SK-N-SH treated with all-trans-retinoic acid at 6 μM for 48 hours (cell line): Measurements from ENCODE around the gene HHAT.

ENCODE experiments used
- ATAC-seq: fragments of 200-7000 bp; cut with Tn5 transposase; 3 replicates; pipeline ENCODE4 v1.9.1; 2020; ENCODE audit warnings: mild to moderate bottlenecking, moderate library complexity
- ARNTL ChIP-seq: fragments of 450-650 bp; formaldehyde crosslinking; IDR thresholded peaks from 2 replicates; pipeline ENCODE4 v1.5.0; 2020; ENCODE audit warnings: low read depth, mild to moderate bottlenecking, moderate library complexity, borderline replicate concordance
- BACH2 ChIP-seq: fragments of 250-450 bp; sonication (Bioruptor Pico); IDR thresholded peaks from 2 replicates; pipeline ENCODE4 v1.9.0; 2021; ENCODE audit warnings: mild to moderate bottlenecking, borderline replicate concordance
- CREB5 ChIP-seq: fragments of 250-450 bp; sonication (Bioruptor Pico); IDR thresholded peaks from 2 replicates; pipeline ENCODE4 v1.5.1; 2020; ENCODE audit warnings: low read depth, mild to moderate bottlenecking, moderate library complexity
- CSDC2 ChIP-seq: fragments of 250-450 bp; sonication (Bioruptor Pico); IDR thresholded peaks from 2 replicates; pipeline ENCODE4 v1.5.0; 2020; ENCODE audit warnings: mild to moderate bottlenecking, moderate library complexity
- ESRRG ChIP-seq: fragments of 250-450 bp; sonication (Bioruptor Pico); IDR thresholded peaks from 2 replicates; pipeline ENCODE4 v1.6.1; 2021; ENCODE audit warnings: mild to moderate bottlenecking
- GLIS3 ChIP-seq: fragments of 250-450 bp; sonication (Bioruptor Pico); IDR thresholded peaks from 2 replicates; pipeline ENCODE4 v1.5.0; 2020; ENCODE audit warnings: mild to moderate bottlenecking, moderate library complexity
- ISL1 ChIP-seq: fragments of 250-450 bp; sonication (Bioruptor Pico); IDR thresholded peaks from 2 replicates; pipeline ENCODE4 v2.1.2; 2022; ENCODE audit warnings: mild to moderate bottlenecking, moderate library complexity
- OSR1 ChIP-seq: fragments of 250-450 bp; sonication (Bioruptor Pico); IDR thresholded peaks from 2 replicates; pipeline ENCODE4 v1.8.0; 2022; ENCODE audit warnings: moderate library complexity, mild to moderate bottlenecking, inconsistent platforms
- PATZ1 ChIP-seq: fragments of 250-450 bp; sonication (Bioruptor Pico); IDR thresholded peaks from 2 replicates; pipeline ENCODE4 v1.8.0; 2020; ENCODE audit warnings: mild to moderate bottlenecking, moderate library complexity, borderline replicate concordance
- PPARA ChIP-seq: fragments of 250-450 bp; sonication (Bioruptor Pico); IDR thresholded peaks from 2 replicates; pipeline ENCODE4 v1.5.0; 2020; ENCODE audit warnings: mild to moderate bottlenecking, borderline replicate concordance
- RARB ChIP-seq: fragments of 250-450 bp; sonication (Bioruptor Pico); IDR thresholded peaks from 2 replicates; pipeline ENCODE4 v1.8.0; 2021; ENCODE audit warnings: mild to moderate bottlenecking, moderate library complexity
- SNAI2 ChIP-seq: fragments of 250-450 bp; sonication (Bioruptor Pico); IDR thresholded peaks from 2 replicates; pipeline ENCODE4 v1.5.0; 2020; ENCODE audit warnings: mild to moderate bottlenecking, moderate library complexity
- TCF4 ChIP-seq: fragments of 250-450 bp; sonication (Bioruptor Pico); IDR thresholded peaks from 2 replicates; pipeline ENCODE4 v1.8.0; 2021; ENCODE audit warnings: mild to moderate bottlenecking, moderate library complexity, borderline replicate concordance
- TOX ChIP-seq: fragments of 250-450 bp; sonication (Bioruptor Pico); IDR thresholded peaks from 2 replicates; pipeline ENCODE4 v1.8.0; 2021; ENCODE audit warnings: mild to moderate bottlenecking, moderate library complexity, borderline replicate concordance
- ZC3H10 ChIP-seq: fragments of 250-450 bp; sonication (Bioruptor Pico); IDR thresholded peaks from 2 replicates; pipeline ENCODE4 v1.5.1; 2021; ENCODE audit warnings: mild to moderate bottlenecking, moderate library complexity
- ZFP3 ChIP-seq: fragments of 250-450 bp; sonication (Bioruptor Pico); IDR thresholded peaks from 2 replicates; pipeline ENCODE4 v1.5.0; 2020; ENCODE audit warnings: mild to moderate bottlenecking, moderate library complexity
- ZFP30 ChIP-seq: fragments of 450-650 bp; formaldehyde crosslinking; IDR thresholded peaks from 2 replicates; pipeline ENCODE4 v1.5.0; 2022; ENCODE audit warnings: mild to moderate bottlenecking, moderate library complexity
- ZNF565 ChIP-seq: fragments of 450-650 bp; formaldehyde crosslinking; conservative IDR thresholded peaks from 2 replicates; pipeline ENCODE4 v1.5.0; 2020; ENCODE audit warnings: low read depth, mild to moderate bottlenecking, moderate library complexity
- ZNF70 ChIP-seq: fragments of 450-650 bp; formaldehyde crosslinking; IDR thresholded peaks from 2 replicates; pipeline ENCODE4 v1.5.0; 2020; ENCODE audit warnings: mild to moderate bottlenecking, moderate library complexity
- ZNF8 ChIP-seq: fragments of 450-650 bp; formaldehyde crosslinking; IDR thresholded peaks from 2 replicates; pipeline ENCODE4 v1.5.0; 2020; ENCODE audit warnings: mild to moderate bottlenecking, moderate library complexity
- TF ChIP-seq, protein P1 (sequence below): fragments of 250-450 bp; sonication (Bioruptor Pico); IDR thresholded peaks from 2 replicates; pipeline ENCODE4 v1.5.1; 2021; ENCODE audit warnings: mild to moderate bottlenecking, moderate library complexity
- TF ChIP-seq, protein P2 (sequence below): fragments of 250-450 bp; sonication (Bioruptor Pico); IDR thresholded peaks from 2 replicates; pipeline ENCODE4 v1.8.0; 2021; ENCODE audit warnings: low read depth, mild to moderate bottlenecking, moderate library complexity, borderline replicate concordance
- TF ChIP-seq, protein P3 (sequence below): fragments of 250-450 bp; sonication (Bioruptor Pico); IDR thresholded peaks from 2 replicates; pipeline ENCODE4 v1.5.0; 2020; ENCODE audit warnings: mild to moderate bottlenecking, moderate library complexity

HHAT gene

DNA sequence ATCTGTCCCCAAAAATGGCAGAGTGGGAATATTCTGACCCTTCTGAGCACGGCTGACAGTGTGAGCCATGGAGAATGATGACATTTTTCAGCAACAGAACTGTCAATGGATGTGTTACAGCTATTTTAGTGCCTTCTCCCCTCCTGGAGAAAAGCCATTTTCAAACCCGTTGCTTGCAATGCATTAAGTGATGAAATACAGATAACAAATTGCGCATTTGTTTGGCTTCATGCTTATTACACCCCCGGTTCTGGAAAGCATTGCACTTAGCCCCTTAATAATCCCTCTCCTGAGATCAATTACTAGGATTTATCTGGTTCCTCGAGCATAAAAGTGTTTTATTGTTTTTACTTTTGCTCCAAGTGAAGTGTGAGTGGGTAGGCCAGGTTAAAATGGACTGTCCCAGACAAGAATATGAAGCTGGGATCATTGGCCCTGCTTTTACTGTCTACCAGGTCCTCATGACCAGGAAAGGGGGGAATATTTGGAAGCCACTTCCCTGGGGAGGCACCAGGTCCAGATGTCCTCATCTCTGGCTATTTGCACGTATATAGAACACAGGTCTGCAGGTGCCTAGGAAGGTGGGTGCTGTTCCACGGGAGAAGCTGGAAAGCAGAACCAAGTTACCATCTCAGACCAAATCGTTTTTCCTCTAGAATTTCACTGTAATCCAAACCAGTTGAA lies 37.5 kb upstream of the HHAT start:
- peak; percentile 1; the same call in 2 of the 3 replicates for ATAC-seq
- no peak for TF ChIP-seq SNAI2
- no peak for TF ChIP-seq ZFP3 (CRISPR knock-in tag)
- TF ChIP-seq OSR1: no peak
- no peak for TF ChIP-seq ZC3H10 (CRISPR knock-in tag)

DNA sequence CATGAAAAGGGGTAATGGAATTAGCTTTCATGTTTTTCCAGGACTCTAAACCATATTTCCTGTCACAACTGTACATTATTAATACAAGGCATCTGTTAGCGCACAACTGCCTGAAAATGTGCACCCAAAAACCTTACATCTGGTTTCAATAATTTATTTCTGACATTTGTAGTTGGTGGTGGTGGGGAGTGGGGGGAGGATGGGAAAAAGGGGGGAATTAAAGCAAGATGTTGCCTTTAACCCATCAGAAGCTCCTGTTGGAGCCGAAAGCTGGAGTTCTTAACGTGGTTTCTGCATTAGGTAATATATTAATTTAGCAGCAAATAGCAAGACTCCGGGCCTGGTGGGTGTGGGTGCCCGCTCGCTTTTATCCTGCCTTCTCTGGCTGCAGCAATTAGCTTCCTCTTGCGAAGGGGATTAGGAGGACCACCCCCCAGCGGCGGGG lies 36.9 kb upstream of the HHAT start:
- ATAC-seq: peak; percentile 86
- TF ChIP-seq, protein P1, sequence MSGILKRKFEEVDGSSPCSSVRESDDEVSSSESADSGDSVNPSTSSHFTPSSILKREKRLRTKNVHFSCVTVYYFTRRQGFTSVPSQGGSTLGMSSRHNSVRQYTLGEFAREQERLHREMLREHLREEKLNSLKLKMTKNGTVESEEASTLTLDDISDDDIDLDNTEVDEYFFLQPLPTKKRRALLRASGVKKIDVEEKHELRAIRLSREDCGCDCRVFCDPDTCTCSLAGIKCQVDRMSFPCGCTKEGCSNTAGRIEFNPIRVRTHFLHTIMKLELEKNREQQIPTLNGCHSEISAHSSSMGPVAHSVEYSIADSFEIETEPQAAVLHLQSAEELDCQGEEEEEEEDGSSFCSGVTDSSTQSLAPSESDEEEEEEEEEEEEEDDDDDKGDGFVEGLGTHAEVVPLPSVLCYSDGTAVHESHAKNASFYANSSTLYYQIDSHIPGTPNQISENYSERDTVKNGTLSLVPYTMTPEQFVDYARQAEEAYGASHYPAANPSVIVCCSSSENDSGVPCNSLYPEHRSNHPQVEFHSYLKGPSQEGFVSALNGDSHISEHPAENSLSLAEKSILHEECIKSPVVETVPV (CRISPR knock-in tag): no peak
- TF ChIP-seq ZNF8 (CRISPR knock-in tag): no peak
- TF ChIP-seq OSR1: no peak
- no peak for TF ChIP-seq ESRRG (CRISPR knock-in tag)
- 0 out of 2 replicates have a peak, but pooled peaks have one; percentile 27 for TF ChIP-seq ZNF70 (CRISPR knock-in tag)
- no peak for TF ChIP-seq RARB (CRISPR knock-in tag)
- TF ChIP-seq, protein P2, sequence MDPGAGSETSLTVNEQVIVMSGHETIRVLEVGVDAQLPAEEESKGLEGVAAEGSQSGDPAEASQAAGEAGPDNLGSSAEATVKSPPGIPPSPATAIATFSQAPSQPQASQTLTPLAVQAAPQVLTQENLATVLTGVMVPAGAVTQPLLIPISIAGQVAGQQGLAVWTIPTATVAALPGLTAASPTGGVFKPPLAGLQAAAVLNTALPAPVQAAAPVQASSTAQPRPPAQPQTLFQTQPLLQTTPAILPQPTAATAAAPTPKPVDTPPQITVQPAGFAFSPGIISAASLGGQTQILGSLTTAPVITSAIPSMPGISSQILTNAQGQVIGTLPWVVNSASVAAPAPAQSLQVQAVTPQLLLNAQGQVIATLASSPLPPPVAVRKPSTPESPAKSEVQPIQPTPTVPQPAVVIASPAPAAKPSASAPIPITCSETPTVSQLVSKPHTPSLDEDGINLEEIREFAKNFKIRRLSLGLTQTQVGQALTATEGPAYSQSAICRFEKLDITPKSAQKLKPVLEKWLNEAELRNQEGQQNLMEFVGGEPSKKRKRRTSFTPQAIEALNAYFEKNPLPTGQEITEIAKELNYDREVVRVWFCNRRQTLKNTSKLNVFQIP: no peak
- TF ChIP-seq BACH2 (CRISPR knock-in tag): no peak
- no peak for TF ChIP-seq CREB5 (CRISPR knock-in tag)
- no peak for TF ChIP-seq ARNTL (CRISPR knock-in tag)
- TF ChIP-seq ISL1 (CRISPR knock-in tag): no peak
- TF ChIP-seq PPARA (CRISPR knock-in tag): no peak
- TF ChIP-seq, protein P3, sequence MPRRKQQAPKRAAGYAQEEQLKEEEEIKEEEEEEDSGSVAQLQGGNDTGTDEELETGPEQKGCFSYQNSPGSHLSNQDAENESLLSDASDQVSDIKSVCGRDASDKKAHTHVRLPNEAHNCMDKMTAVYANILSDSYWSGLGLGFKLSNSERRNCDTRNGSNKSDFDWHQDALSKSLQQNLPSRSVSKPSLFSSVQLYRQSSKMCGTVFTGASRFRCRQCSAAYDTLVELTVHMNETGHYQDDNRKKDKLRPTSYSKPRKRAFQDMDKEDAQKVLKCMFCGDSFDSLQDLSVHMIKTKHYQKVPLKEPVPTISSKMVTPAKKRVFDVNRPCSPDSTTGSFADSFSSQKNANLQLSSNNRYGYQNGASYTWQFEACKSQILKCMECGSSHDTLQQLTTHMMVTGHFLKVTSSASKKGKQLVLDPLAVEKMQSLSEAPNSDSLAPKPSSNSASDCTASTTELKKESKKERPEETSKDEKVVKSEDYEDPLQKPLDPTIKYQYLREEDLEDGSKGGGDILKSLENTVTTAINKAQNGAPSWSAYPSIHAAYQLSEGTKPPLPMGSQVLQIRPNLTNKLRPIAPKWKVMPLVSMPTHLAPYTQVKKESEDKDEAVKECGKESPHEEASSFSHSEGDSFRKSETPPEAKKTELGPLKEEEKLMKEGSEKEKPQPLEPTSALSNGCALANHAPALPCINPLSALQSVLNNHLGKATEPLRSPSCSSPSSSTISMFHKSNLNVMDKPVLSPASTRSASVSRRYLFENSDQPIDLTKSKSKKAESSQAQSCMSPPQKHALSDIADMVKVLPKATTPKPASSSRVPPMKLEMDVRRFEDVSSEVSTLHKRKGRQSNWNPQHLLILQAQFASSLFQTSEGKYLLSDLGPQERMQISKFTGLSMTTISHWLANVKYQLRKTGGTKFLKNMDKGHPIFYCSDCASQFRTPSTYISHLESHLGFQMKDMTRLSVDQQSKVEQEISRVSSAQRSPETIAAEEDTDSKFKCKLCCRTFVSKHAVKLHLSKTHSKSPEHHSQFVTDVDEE (CRISPR knock-in tag): peak; percentile 79; the same call in 1 of the 2 replicates
- TF ChIP-seq PATZ1 (CRISPR knock-in tag): peak; percentile 66; the same call in 1 of the 2 replicates
- no peak for TF ChIP-seq ZC3H10 (CRISPR knock-in tag)
- no peak for TF ChIP-seq CSDC2
- no peak for TF ChIP-seq GLIS3 (CRISPR knock-in tag)
- TF ChIP-seq ZFP3 (CRISPR knock-in tag): no peak
- TF ChIP-seq ZNF565 (CRISPR knock-in tag): no peak
- TF ChIP-seq ZFP30: no peak
- no peak for TF ChIP-seq SNAI2
- peak; percentile 96 for TF ChIP-seq TCF4 (CRISPR knock-in tag)
- no peak for TF ChIP-seq TOX (CRISPR knock-in tag)
